Activated naive CD4-positive, alpha-beta T cell treated with anti-CD3 and anti-CD28 coated beads for 36 hours (primary cell): Measurements from ENCODE around the gene PPFIA1. TPM values are rescaled to one million over a fixed set of nuclear protein-coding genes. Genes with fewer than 3 reads are reported as not detected.
"Not testable (repeated sequence)": the region's sequence is repeated elsewhere in the genome, so short reads cannot be mapped to it uniquely, and the experiment has no call there.

Experiments used
- CTCF ChIA-PET: fragments of 350-600 bp; sonication (Branson Sonifier 250); formaldehyde crosslinking; loops from one replicate; lab custom pipeline; 2021; ENCODE audit warnings: antibody characterized with exemption; lab: Charles Lee
- DNase-seq: peaks from one replicate; pipeline ENCODE4 v3.0.0-alpha.2; 2020
- H3K27ac Mint-ChIP-seq: one replicate; pipeline ENCODE4 v1.8.0; 2021; ENCODE audit warnings: mild to moderate bottlenecking, mixed read lengths
- H3K27me3 Mint-ChIP-seq: one replicate; pipeline ENCODE4 v1.8.0; 2021; ENCODE audit warnings: low read depth, mixed read lengths
- H3K36me3 Mint-ChIP-seq: one replicate; pipeline ENCODE4 v1.8.0; 2021; ENCODE audit warnings: low read depth, mixed read lengths
- H3K4me1 Mint-ChIP-seq: one replicate; pipeline ENCODE4 v1.8.0; 2021; ENCODE audit warnings: low read depth, mixed read lengths
- H3K4me3 Mint-ChIP-seq: one replicate; pipeline ENCODE4 v1.8.0; 2021; ENCODE audit warnings: mild to moderate bottlenecking, moderate library complexity, mixed read lengths
- H3K9me3 Mint-ChIP-seq: one replicate; pipeline ENCODE4 v1.8.0; 2021; ENCODE audit warnings: mixed read lengths
- intact Hi-C: fragments of 100-400 bp; cut with micrococcal nuclease; formaldehyde crosslinking; loops from one replicate; pipeline ENCODE4 v1.15.1; 2023
- total RNA-seq, 2 experiments: library from RNA; stranded (reverse); gene quantifications; one replicate each; pipeline ENCODE4 v1.2.3, GENCODE V29; 2021

PPFIA1 gene
- total RNA-seq, 2 experiments from 2014 or later = 15.9 to 21.7 TPM

- CTCF ChIA-PET = no interaction called here
- H3K4me3 Mint-ChIP-seq = no peak overlapping the region
- no peaks in the 10 kb centered on the region for H3K27me3 Mint-ChIP-seq
- intact Hi-C loops = no loop called here
- no peaks in the 10 kb centered on the region for H3K9me3 Mint-ChIP-seq
- H3K36me3 Mint-ChIP-seq = peaks cover 38% of the 10 kb centered on the region
- no peak for DNase-seq
- no peaks in the 10 kb centered on the region for H3K4me1 Mint-ChIP-seq
- H3K27ac Mint-ChIP-seq = no peak overlapping the region
Observed at GRCh38 chr11:70381350-70381749, 110.9 kb downstream of the PPFIA1 start.

DNA sequence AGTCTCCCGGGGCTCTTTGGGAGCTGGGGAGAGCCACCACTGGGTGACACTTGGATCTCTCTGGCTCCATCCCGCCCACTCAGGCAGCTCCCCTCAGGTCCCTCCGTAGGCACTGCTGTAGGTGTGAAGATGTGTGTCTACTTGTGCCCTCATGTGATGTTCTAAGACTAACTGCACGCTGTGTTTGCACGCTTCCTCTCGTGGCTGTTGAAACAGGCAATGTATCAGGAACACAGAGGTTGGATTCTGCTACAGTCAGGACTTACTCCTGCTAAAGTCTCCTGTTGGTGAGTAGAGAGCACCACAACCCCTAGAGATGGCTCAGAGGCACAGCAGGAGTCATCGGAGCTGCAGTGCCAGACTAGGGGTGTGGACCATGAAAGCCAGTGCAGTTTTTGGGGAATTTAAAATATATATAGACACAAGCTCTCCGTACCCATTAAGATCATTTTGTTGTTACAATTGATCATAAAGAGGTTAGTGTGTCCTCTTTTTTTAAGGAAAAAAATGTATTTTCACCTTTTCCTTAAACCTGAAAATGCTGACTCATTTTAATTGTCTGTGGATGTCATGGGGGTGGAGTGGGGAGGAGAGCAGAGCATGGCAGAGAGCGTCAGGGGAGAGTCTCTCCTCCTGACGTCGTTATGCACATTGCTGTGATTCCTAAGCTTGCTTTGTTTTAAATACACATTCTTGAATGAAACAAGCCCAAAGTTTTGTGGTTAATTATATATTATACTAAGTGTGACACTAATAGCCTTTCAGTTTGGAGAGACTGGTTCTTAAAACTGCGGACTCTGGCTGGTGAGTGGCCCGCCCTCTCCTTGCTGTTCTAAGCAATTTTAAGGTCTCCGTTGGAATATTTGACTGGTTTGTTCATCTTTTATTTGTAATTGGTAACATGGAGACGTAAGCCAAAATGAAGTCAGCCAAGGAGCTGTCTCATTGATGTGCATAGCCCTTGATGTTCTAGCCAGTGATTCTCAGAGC, 111.7 kb downstream of the PPFIA1 start:
- Mint-ChIP-seq H3K9me3 (no peaks in the 10 kb centered on the region), H3K27me3 (no peaks in the 10 kb centered on the region), H3K36me3 (peaks cover 34% of the 10 kb centered on the region), H3K4me3 (no peak overlapping the region), H3K27ac (no peak overlapping the region), H3K4me1 (no peaks in the 10 kb centered on the region)
- CTCF ChIA-PET = no interaction called here
- intact Hi-C loops = no loop called here
- DNase-seq = no peak

DNA sequence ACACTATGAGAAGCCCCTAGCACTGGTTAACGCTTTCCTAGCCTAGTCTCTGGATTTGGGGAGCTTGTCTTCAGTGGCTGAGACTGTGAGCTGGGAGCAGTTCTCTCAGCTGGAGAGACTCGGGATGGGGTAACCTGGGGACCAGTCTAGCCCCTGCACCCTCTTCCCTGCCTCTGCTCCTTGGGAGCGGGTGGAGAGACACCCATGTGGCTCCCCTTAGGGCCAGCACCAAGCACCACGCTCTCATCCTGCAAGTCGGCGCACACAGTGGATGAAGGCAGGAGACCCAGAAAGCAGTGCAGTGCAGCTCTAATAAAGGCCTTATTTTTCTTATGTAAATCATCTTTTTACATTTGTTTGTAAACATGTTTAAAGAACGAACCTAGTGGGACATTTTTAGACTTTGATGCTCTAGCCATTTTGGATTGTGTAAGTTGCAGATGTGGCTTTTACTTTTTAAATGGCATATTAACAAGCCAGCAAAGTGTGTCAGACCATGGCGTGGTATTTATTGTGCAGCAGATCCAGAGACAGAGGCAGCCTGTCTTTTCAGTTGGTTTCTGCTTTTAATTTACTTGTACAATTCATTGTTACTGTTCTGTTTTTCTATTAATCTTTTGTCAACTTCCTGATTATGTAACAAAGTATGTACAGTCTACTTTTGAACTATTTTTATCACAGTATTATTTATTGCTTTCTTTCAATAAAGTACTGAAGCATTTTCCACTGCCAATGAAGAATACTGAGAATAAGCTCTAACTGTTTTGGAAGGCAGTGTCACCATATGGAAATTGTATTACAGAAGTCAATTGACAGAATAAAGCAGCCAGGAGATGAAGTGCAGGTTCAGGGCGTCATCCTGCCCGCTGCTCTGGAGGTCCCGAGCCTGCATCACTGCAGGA, 113.4 kb downstream of the PPFIA1 start:
- intact Hi-C loops = no loop called here
- Mint-ChIP-seq H3K4me1 (no peaks in the 10 kb centered on the region), H3K36me3 (peaks cover 29% of the 10 kb centered on the region), H3K27ac (no peak overlapping the region), H3K9me3 (peaks cover 2% of the 10 kb centered on the region), H3K4me3 (no peak overlapping the region), H3K27me3 (no peaks in the 10 kb centered on the region)
- no peak for DNase-seq
- CTCF ChIA-PET = no interaction called here

- no peak for DNase-seq
- intact Hi-C loops = no loop called here
- H3K27ac Mint-ChIP-seq = no peak overlapping the region
- H3K4me3 Mint-ChIP-seq = no peak overlapping the region
- H3K9me3 Mint-ChIP-seq = peaks cover 2% of the 10 kb centered on the region
- H3K27me3 Mint-ChIP-seq = no peaks in the 10 kb centered on the region
- no peaks in the 10 kb centered on the region for H3K4me1 Mint-ChIP-seq
- peaks cover 29% of the 10 kb centered on the region for H3K36me3 Mint-ChIP-seq
- CTCF ChIA-PET = no interaction called here
Observed at GRCh38 chr11:70384566-70385152, 114.2 kb downstream of the PPFIA1 start.

GRCh38 chr11:70387564-70387963, 117.1 kb downstream of the PPFIA1 start:
- CTCF ChIA-PET = no interaction called here
- H3K4me1 Mint-ChIP-seq = no peaks in the 10 kb centered on the region
- no peak overlapping the region for H3K27ac Mint-ChIP-seq
- intact Hi-C loops = no loop called here
- H3K9me3 Mint-ChIP-seq = peaks cover 2% of the 10 kb centered on the region
- no peak overlapping the region for H3K4me3 Mint-ChIP-seq
- peaks cover 24% of the 10 kb centered on the region for H3K36me3 Mint-ChIP-seq
- DNase-seq = no peak
- no peaks in the 10 kb centered on the region for H3K27me3 Mint-ChIP-seq

GRCh38 chr11:70389201-70389600, 118.7 kb downstream of the PPFIA1 start:
- peaks cover 30% of the 10 kb centered on the region for H3K36me3 Mint-ChIP-seq
- no peaks in the 10 kb centered on the region for H3K4me1 Mint-ChIP-seq
- H3K27me3 Mint-ChIP-seq = no peaks in the 10 kb centered on the region
- H3K27ac Mint-ChIP-seq = no peak overlapping the region
- H3K4me3 Mint-ChIP-seq = no peak overlapping the region
- intact Hi-C loops = no loop called here
- no peak for DNase-seq
- H3K9me3 Mint-ChIP-seq = peaks cover 2% of the 10 kb centered on the region
- CTCF ChIA-PET = no interaction called here

DNA sequence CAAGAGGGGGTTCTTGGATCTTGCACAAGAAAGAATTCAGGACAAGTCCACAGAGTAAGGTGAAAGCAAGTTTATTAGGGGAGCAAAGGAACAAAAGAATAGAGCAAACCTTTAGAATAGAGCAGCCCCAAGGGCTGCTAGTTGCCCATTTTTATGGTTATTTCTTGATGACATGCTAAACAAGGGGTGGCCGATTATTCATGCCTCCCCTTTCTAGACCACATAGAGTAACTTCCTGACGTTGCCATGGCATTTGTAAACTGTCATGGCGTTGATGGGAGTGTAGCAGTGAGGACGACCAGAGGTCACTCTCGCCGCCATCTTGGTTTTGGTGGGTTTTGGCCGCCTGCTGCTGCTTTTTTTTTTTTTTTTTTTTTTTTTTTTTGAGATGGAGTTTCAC, 120.4 kb downstream of the PPFIA1 start:
- H3K27ac Mint-ChIP-seq, intact Hi-C loops, H3K27me3 Mint-ChIP-seq, H3K9me3 Mint-ChIP-seq, CTCF ChIA-PET, H3K4me3 Mint-ChIP-seq, DNase-seq, H3K4me1 Mint-ChIP-seq: not testable (repeated sequence)
- H3K36me3 Mint-ChIP-seq = peaks cover 28% of the 10 kb centered on the region

GRCh38 chr11:70394211-70394950, 123.9 kb downstream of the PPFIA1 start:
- Mint-ChIP-seq H3K9me3 (no peaks in the 10 kb centered on the region), H3K27me3 (peaks cover 3% of the 10 kb centered on the region), H3K27ac (no peak overlapping the region), H3K4me1 (peaks cover 12% of the 10 kb centered on the region), H3K36me3 (peaks cover 29% of the 10 kb centered on the region), H3K4me3 (no peak overlapping the region)
- intact Hi-C loops = no loop called here
- CTCF ChIA-PET = no interaction called here
- DNase-seq = no peak

GRCh38 chr11:70397336-70397982, 127.0 kb downstream of the PPFIA1 start:
- Mint-ChIP-seq H3K4me3 (peak overlapping the region; percentile 80), H3K27ac (peak overlapping the region; percentile 77), H3K9me3 (no peaks in the 10 kb centered on the region), H3K27me3 (peaks cover 7% of the 10 kb centered on the region), H3K36me3 (peaks cover 24% of the 10 kb centered on the region), H3K4me1 (peaks cover 32% of the 10 kb centered on the region)
- intact Hi-C loops = no loop called here
- CTCF ChIA-PET = no interaction called here
- peak; percentile 18 for DNase-seq

GRCh38 chr11:70397983-70398833, 127.7 kb downstream of the PPFIA1 start, which contains the start of gene CTTN:
CTTN (plus strand) TSS chr11:70398529; CDS start chr11:70407298, 8,769 bp downstream.
- H3K4me3 Mint-ChIP-seq = peak within 1 kb of the TSS; percentile 80
- CTCF ChIA-PET = no interaction called here
- intact Hi-C loops = loop anchor here (1.0 to 2.0 kb wide), 3 partner anchors 33 to 195 kb away; partner anchors contain the start of genes FADD and PPFIA1

More at GRCh38 chr11:70397983-70398833, 127.7 kb downstream of the PPFIA1 start, which contains the start of gene CTTN:
- Mint-ChIP-seq H3K36me3 (peaks cover 24% of the 10 kb centered on the region), H3K27me3 (peaks cover 7% of the 10 kb centered on the region), H3K9me3 (no peaks in the 10 kb centered on the region), H3K27ac (peak within 1 kb of the TSS; percentile 77), H3K4me1 (peaks cover 37% of the 10 kb centered on the region)
- DNase-seq = peak; percentile 71
